Left hindlimb (tissue), 1 donor: ENCODE measurements around the gene PRR20G.
"Not testable (repeated sequence)": the region's sequence is repeated elsewhere in the genome, so short reads cannot be mapped to it uniquely, and the experiment has no call there.

Experiments
- DNase-seq: peaks from one replicate; pipeline ENCODE4 v3.0.0-alpha.2; 2018

Gene PRR20G

DNA sequence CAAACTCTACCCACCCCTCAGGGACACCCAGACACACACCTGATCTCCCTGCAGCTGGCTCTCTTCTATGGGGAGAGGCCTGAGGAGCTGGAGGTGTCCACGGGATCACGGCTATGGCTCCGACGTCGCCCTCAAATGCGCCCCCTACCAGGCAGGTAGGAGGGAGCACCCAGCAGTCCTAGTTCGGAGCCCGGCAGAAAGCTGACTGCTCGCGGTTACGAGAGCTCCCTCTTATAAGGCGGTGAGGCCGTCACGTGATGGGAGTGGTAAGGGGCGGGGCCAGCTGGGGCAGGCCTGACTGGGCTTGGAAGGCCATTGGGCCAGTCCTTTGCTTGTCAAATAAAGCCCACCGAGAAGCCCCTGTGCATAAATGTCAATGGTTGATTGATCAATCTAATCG is at the start of gene PRR20G:
Gene PRR20G, minus strand, starts transcription at position 207 of the 400 bp plus-strand sequence. CDS start 681 bp downstream, outside the sequence.
- no peak for DNase-seq

DNA sequence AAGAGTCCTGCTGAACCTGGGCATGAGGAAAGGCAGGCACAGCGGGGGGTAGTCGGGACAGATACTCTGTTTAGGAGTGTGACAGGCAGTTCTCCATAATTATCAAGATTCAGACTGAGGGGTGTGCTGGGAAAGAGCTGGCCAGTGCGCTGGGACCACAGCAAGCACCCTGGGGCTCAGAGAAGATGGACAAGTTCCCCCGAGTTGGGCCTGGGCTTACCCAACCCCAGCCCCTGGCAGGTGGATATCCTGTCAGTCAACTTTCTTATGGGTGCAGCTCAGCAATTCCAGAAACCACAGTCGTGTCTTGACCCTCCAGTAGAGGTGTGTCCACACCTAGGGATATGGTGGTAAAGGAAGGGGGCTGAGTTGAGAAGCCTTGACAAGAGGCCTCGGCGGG is 49.2 kb upstream of the PRR20G start:
- DNase-seq: no peak

GRCh38 chr3:127336101-127336500 is 48.3 kb upstream of the PRR20G start:
- no peak for DNase-seq

DNA sequence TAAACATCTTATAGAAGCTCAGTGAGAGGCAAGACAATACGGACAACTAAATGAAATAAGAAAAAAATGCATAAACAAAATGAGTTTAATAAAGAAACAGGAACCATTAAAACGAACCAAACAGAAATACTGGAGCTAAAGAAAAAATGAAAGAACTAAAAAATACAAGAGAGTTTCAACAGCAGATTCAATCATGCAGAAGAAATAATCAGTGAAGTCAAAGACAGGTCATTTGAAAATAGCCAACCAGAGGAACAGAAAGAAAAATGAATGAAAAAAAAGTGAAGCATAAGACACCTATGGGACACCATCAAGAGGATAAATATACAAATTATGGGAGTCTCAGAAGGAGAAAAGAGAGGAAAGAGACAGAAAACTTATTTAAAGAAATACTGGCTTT is 42.5 kb upstream of the PRR20G start:
- DNase-seq: no peak

DNA sequence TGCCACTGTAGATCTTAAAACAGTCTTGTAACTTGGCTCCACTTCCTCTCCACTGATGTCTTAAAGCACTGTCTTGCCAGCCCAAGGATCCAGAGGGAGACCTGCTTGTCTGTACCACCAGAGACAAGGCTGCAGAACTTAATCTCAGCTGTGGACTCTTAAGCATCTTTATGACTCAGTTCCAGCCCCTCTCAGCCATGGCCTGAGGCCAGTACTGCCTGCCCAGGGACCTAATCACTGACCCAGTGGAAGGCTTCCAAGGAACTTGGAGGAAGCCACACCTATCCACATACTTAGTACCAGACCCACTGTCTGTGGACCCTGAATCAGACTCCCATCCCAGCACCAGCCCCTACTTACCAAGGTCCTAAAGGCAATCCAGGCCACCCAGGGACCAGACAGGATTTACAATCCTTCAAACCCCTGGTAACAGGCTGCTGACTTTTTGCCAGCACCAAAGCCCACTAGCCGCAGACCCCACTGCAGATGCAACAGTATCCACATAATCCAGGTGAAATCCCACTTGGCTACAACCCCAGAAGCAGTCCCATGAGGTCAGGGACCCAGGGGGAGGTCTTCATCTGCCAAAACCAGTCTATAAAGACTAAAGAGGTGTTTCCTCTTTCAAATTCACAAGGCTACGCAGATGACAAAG is 41.9 kb upstream of the PRR20G start:
- DNase-seq: no peak

- no peak for DNase-seq
Measured at GRCh38 chr3:127328421-127328820, 40.6 kb upstream of the PRR20G start.

- no peak for DNase-seq
Measured at GRCh38 chr3:127326341-127326740, 38.5 kb upstream of the PRR20G start.

DNA sequence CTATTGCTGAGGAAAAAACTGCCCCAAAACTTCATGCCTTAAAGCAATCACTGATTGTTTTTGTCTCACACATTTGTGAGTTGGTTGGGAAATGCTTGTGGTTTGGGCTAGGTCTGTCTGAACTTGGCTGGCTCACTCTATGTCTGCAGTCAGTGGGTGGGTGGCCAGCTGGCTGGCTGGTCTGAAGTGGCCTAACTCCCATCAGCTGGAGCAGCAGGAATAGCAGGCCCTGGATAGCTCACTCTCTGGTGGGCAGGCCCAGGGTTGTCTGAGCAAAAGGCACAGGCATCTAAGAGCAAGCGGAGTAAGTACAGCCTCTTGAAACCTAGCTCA is 37.7 kb upstream of the PRR20G start:
- no peak for DNase-seq

GRCh38 chr3:127324913-127325628 is 37.2 kb upstream of the PRR20G start:
- DNase-seq: no peak

DNA sequence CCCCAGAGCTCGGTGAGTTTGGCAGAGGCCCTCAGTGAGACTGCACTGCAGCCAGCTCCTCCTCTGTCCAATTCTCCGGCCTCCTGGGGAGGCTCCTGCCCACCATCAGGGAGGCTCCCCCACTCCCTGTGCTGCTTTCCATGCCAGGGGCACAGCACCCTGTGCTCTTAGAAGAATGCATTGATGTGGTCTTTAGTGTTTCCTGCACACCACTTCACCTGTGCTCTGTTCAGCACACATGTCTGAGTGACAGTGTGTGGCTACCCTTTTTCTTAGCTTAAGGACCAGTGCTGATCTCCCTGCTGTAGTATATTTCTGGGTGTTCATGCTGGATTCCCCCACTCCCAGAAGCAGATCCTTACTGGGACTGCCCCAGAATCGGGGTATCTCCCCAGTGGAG is 36.2 kb upstream of the PRR20G start:
- DNase-seq: no peak

GRCh38 chr3:127323581-127323980 is 35.7 kb upstream of the PRR20G start:
- no peak for DNase-seq

GRCh38 chr3:127321371-127321770 is 33.5 kb upstream of the PRR20G start:
- DNase-seq: no peak

GRCh38 chr3:127320529-127321121 is 32.8 kb upstream of the PRR20G start:
- no peak for DNase-seq

- DNase-seq: no peak
Measured at GRCh38 chr3:127316685-127317084, 28.8 kb upstream of the PRR20G start.

DNA sequence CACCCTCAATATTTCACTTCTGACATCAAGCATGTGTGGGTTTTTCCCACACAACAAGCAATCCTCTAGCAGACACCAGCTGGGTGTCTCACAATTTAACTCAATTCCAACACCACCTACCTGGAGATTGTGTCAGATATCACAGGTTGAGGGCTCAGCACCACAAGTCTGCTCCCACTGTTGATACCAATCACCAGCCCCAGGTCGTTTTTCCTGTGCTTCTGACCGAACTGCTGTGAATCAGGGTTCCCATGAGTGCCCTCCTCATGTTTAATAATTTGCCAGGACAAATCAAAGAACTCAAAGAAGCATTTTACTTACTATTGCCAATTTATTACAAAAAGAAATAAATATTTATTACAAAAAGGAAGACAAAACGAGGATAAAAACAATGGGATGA is 25.0 kb upstream of the PRR20G start:
- no peak for DNase-seq

DNA sequence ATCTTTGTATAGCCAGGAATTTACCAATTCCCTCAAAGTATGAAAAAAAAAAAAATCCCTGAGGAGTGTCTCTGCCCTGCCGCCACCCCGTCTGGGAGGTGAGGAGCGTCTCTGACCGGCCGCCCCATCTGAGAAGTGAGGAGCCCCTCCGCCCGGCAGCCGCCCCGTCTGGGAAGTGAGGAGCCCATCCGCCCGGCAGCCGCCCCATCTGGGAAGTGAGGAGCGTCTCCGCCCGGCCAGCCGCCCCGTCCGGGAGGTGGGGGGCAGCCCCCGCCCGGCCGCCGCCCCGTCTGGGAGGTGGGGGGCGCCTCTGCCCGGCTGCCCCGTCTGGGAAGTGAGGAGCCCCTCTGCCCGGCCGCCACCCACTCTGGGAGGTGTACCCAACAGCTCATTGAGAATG is 21.0 kb upstream of the PRR20G start:
- DNase-seq: not testable (repeated sequence)

GRCh38 chr3:127307916-127308315 is 20.1 kb upstream of the PRR20G start:
- DNase-seq: no peak

- no peak for DNase-seq
Measured at GRCh38 chr3:127307112-127307835, 19.4 kb upstream of the PRR20G start.

- no peak for DNase-seq
Measured at GRCh38 chr3:127306361-127307111, 18.7 kb upstream of the PRR20G start.

GRCh38 chr3:127305499-127306060 is 17.7 kb upstream of the PRR20G start:
- no peak for DNase-seq

DNA sequence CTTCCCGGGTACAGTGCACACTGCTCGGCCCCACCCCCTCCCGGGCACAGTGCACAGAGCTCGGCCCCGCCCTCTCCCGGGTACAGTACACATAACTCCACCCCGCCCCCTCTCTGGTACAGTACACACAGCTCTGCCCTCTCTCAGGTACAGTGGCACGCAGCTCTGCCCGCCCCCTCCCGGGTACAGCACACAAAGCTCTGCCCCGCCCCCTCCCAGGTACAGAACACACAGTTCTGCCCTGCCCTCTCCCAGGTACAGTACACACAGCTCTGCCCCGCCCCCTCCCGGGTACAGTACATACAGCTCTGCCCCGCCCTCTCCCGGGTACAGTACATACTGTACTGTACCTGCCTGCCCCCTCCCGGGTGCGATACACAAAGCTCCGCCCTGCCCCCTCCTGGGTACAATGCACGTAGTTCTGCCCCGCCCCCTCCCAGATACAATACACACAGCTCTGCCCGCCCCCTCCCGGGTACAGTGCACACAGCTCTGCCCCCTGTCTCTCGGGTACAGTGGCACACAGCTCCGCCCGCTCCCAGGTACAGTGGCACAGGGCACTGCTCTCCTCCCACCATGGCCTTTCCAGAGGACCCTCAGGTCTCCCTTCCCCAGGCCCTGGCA is 16.4 kb upstream of the PRR20G start:
- no peak for DNase-seq

DNA sequence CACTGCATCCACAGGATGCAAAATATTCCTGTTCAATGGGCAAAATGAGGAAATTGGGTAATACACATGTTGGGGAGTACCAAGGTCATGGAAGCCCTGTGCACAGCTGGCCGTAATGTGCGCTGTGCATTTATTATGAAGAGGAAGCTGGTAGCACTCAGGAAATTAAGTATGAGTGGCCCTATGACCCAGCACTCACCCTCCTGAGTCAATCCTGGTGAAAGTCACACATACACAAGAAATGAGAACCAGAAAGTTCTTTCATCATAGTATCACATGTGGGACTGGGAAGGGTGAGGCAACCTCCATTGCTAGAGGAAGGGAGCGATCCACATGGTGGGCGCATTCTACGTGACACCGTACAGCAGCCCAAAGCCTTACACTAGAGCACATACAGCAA is 11.4 kb upstream of the PRR20G start:
- no peak for DNase-seq
